ENCODE results near the gene SPEF1.

The SPEF1 gene

GRCh38 chr20:3813848-3814581, 32.8 kb upstream of the SPEF1 start:
- no peak for ATAC-seq
- peaks cover 18% of the 10 kb centered on the region for H3K4me1 Mint-ChIP-seq
- H3K9me3 Mint-ChIP-seq: no peaks in the 10 kb centered on the region
- no peak overlapping the region for H3K27ac Mint-ChIP-seq
- no peaks in the 10 kb centered on the region for H3K36me3 Mint-ChIP-seq
- H3K27me3 Mint-ChIP-seq: no peaks in the 10 kb centered on the region
- H3K4me3 Mint-ChIP-seq: no peak overlapping the region

- H3K36me3 Mint-ChIP-seq: no peaks in the 10 kb centered on the region
- no peaks in the 10 kb centered on the region for H3K9me3 Mint-ChIP-seq
- no peak for ATAC-seq
- H3K4me1 Mint-ChIP-seq: peaks cover 13% of the 10 kb centered on the region
- no peak overlapping the region for H3K27ac Mint-ChIP-seq
- H3K4me3 Mint-ChIP-seq: no peak overlapping the region
- H3K27me3 Mint-ChIP-seq: no peaks in the 10 kb centered on the region
These were observed 32.0 kb upstream of the SPEF1 start for GRCh38 chr20:3812975-3813847.

DNA sequence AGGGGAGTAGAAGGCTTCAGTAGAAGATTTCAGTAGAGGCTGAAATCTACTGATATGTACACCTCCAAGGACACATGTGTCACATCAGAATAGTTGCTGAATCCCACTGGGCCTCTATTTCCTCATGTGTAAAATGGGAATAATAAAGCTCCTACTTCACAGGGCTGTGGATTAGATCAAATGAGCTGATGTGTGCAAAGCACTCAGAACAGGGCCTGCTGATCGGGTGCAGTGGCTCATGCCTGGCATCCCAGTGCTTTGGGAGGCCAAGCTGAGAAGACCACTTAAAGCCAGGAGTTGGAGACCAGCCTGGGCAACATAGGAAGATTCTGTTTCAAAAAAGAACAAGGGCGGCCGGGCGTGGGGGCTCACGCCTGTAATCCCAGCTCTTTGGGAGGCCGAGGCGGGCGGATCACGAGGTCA, 31.0 kb upstream of the SPEF1 start:
- Mint-ChIP-seq H3K4me3 (no peak overlapping the region), H3K4me1 (peaks cover 13% of the 10 kb centered on the region), H3K27ac (peak overlapping the region; percentile 77), H3K9me3 (no peaks in the 10 kb centered on the region), H3K36me3 (no peaks in the 10 kb centered on the region), H3K27me3 (no peaks in the 10 kb centered on the region)
- no peak for ATAC-seq

DNA sequence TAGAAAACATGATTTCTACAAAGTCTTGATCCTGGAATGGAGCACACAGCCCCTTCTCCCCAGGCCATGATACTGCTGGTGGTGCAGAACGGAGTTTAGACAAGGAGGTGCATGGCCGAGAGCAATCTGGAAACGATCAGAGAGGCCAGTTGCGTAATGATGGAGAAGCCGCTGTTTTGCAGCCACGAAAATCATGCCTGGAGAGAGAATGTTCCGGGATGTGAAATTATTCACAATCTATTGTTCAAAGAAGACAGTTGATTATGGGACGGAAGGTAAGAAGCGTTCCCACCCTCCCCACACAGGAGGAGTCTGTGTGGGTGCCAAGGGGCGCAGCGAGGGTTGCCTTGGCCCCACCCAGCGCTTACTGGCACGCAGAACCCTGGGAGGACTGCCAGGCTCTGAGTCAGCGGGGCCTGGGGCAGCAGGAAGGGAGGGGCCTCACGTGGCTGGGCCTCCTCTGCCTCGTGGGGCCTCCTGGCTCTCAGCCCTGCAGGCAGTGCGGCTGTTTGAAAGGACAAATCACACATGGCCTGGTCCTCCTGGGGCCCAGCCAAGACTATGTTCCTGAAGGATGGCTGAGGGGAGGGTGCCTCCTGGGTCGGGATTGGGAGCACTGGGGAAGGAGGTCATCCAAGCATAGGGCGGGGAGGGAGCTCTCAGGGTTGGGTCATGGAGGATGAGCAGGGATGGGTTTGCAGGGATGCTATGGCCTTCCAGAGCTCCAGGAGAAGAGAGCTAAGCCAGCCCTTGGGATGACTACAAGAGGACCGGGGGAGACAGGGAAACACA, 30.4 kb upstream of the SPEF1 start:
- Mint-ChIP-seq H3K27ac (peak overlapping the region; percentile 77), H3K36me3 (no peaks in the 10 kb centered on the region), H3K4me3 (peak overlapping the region; percentile 52), H3K9me3 (no peaks in the 10 kb centered on the region), H3K4me1 (peaks cover 13% of the 10 kb centered on the region), H3K27me3 (no peaks in the 10 kb centered on the region)
- ATAC-seq: peak; percentile 86

DNA sequence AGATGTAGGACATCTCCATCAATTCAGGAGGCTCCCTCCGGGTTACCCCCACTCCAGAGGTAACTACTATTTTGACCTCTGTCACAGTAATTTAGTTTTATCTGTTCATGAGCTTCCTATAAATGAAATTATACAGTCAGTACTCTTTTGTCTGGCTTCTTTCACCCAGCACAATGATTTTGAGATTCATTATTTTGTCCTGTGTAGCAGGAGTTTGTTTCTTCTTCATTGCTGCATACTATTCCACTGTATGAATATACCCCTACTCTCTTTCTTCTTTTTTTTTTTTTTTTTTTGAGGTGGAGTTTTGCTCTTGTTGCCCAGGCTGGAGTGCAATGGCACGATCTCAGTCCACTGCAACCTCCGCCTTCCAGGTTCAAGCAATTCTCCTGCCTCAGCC, 27.3 kb upstream of the SPEF1 start:
- peaks cover 18% of the 10 kb centered on the region for H3K4me1 Mint-ChIP-seq
- H3K36me3 Mint-ChIP-seq: peaks cover 24% of the 10 kb centered on the region
- no peak overlapping the region for H3K27ac Mint-ChIP-seq
- no peaks in the 10 kb centered on the region for H3K27me3 Mint-ChIP-seq
- H3K9me3 Mint-ChIP-seq: no peaks in the 10 kb centered on the region
- no peak overlapping the region for H3K4me3 Mint-ChIP-seq
- no peak for ATAC-seq

DNA sequence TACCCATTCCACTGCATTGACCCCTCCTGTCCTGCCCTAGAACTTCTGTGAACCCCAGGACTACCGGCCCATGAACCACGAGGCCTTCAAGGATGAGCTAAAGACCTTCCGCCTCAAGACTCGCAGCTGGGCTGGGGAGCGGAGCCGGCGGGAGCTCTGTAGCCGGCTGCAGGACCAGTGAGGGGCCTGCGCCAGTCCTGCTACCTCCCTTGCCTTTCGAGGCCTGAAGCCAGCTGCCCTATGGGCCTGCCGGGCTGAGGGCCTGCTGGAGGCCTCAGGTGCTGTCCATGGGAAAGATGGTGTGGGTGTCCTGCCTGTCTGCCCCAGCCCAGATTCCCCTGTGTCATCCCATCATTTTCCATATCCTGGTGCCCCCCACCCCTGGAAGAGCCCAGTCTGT, 23.5 kb upstream of the SPEF1 start:
- Mint-ChIP-seq H3K27me3 (no peaks in the 10 kb centered on the region), H3K4me1 (peaks cover 33% of the 10 kb centered on the region), H3K4me3 (no peak overlapping the region), H3K27ac (no peak overlapping the region), H3K36me3 (peaks cover 44% of the 10 kb centered on the region), H3K9me3 (no peaks in the 10 kb centered on the region)
- ATAC-seq: no peak

DNA sequence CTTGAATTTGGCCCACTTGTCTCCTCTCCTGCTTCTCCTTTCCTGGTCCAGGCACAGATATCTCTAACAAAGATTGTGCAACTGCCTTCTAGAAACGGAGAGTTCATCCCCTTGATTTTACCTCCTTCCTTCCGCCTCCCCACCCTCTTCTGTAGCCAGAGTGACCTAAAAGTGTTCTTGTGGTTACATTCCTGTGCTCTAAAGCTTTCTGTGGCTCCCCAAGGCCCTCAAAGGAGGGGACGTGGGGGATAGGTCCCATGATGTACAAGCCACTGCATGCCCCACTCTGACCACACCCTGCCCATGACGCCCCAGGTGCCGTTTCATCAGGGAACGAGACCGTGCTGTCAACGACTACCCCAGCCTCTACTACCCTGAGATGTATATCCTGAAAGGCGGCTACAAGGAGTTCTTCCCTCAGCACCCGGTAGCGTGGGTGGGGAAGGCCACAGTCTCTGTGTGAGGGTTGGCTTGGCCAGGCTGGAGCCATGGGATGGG, 23.1 kb upstream of the SPEF1 start:
- ATAC-seq: no peak
- no peak overlapping the region for H3K27ac Mint-ChIP-seq

DNA sequence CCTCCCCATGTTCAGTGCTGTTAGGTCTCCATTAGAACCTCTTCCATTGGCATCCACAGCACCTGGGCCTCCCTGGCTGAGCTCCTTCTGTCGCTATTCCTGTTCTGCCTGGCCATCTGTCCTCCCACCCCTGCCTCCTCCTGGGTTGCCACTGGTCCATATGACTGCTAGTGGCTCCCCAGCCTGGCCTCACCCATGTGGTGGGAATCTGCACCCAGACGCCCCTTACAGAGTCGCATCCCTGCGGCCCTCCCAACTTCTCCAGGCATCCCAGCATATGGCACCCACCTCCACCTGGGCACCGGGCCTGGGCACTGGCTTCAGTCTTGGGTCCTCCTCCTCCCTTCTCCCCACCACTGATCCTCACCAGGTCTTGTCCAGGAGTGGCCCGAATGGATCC, 22.6 kb upstream of the SPEF1 start:
- H3K4me1 Mint-ChIP-seq: peaks cover 42% of the 10 kb centered on the region
- H3K27ac Mint-ChIP-seq: no peak overlapping the region
- no peaks in the 10 kb centered on the region for H3K9me3 Mint-ChIP-seq
- peaks cover 44% of the 10 kb centered on the region for H3K36me3 Mint-ChIP-seq
- no peak overlapping the region for H3K4me3 Mint-ChIP-seq
- no peaks in the 10 kb centered on the region for H3K27me3 Mint-ChIP-seq
- ATAC-seq: no peak

More for the DNA sequence above, 23.1 kb upstream of the SPEF1 start:
- Mint-ChIP-seq H3K9me3 (no peaks in the 10 kb centered on the region), H3K27me3 (no peaks in the 10 kb centered on the region), H3K36me3 (peaks cover 44% of the 10 kb centered on the region), H3K4me1 (peaks cover 38% of the 10 kb centered on the region), H3K4me3 (no peak overlapping the region)

DNA sequence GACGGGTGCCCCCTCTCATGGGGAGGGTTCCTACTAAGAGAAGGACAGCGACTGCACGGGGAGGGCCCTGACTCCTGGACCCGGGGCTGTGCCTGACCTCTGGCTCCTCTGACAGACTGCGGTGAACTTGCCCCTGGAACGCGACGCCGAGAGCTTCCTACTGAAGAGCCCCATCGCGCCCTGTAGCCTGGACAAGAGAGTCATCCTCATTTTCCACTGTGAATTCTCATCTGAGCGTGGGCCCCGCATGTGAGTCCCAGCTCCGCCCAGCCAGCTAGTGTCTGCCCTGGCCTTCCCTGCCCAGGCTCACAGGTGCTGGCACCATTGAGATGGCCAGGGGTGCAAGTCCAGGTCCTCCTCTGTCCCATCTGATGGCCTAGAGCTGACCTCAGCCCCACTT, 22.0 kb upstream of the SPEF1 start:
- Mint-ChIP-seq H3K4me1 (peaks cover 48% of the 10 kb centered on the region), H3K27ac (no peak overlapping the region), H3K36me3 (peaks cover 44% of the 10 kb centered on the region), H3K9me3 (no peaks in the 10 kb centered on the region), H3K27me3 (no peaks in the 10 kb centered on the region), H3K4me3 (no peak overlapping the region)
- ATAC-seq: no peak

DNA sequence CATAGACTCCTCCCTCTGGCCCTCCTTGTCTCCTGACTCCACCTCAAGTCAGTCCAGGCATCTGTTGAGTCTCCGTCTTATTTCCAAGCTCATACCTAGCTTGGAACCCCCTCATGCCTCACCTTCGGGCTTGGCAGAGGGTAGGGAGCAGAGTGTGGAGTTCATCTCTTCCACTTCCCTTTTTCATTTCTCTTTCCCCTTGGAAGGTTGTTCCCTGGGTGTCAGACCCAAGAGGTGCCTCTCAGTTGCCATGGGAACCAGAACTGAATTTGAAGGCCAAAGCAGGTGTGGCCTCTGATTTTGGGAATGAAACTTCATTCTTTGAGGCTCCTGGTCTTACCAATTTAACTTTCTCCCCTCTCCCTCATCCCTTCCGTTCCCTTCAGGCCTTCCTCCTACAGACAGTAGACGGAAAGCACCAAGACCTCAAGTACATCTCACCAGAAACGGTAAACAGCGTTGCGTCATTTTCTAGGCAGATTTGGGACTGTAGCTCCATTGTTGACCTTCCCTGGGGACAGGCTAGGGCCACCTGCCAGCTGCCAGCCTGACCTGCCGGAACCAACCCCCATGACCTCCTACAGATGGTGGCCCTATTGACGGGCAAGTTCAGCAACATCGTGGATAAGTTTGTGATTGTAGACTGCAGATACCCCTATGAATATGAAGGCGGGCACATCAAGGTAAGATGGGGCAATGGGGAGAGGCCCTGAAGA, 21.4 kb upstream of the SPEF1 start:
- H3K27ac Mint-ChIP-seq: peak overlapping the region; percentile 47
- H3K9me3 Mint-ChIP-seq: no peaks in the 10 kb centered on the region
- H3K27me3 Mint-ChIP-seq: no peaks in the 10 kb centered on the region
- no peak overlapping the region for H3K4me3 Mint-ChIP-seq
- peaks cover 44% of the 10 kb centered on the region for H3K36me3 Mint-ChIP-seq
- peaks cover 54% of the 10 kb centered on the region for H3K4me1 Mint-ChIP-seq
- no peak for ATAC-seq

DNA sequence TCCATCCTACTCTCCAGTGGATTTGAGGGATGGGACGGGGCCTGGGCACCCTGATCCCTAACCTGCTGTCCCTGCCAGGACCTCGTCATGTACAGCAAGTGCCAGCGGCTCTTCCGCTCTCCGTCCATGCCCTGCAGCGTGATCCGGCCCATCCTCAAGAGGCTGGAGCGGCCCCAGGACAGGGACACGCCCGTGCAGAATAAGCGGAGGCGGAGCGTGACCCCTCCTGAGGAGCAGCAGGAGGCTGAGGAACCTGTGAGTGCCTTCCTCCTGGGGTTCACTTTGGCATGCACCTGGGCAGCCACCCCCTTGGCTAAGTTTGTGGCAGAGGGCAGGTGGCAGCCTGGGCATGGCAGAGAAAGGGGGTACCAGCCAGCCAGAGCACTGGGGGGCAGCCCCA, 20.6 kb upstream of the SPEF1 start:
- no peak for ATAC-seq
- H3K4me1 Mint-ChIP-seq: peaks cover 62% of the 10 kb centered on the region
- peak overlapping the region; percentile 47 for H3K27ac Mint-ChIP-seq
- no peaks in the 10 kb centered on the region for H3K9me3 Mint-ChIP-seq
- H3K27me3 Mint-ChIP-seq: no peaks in the 10 kb centered on the region
- peaks cover 44% of the 10 kb centered on the region for H3K36me3 Mint-ChIP-seq
- H3K4me3 Mint-ChIP-seq: no peak overlapping the region

DNA sequence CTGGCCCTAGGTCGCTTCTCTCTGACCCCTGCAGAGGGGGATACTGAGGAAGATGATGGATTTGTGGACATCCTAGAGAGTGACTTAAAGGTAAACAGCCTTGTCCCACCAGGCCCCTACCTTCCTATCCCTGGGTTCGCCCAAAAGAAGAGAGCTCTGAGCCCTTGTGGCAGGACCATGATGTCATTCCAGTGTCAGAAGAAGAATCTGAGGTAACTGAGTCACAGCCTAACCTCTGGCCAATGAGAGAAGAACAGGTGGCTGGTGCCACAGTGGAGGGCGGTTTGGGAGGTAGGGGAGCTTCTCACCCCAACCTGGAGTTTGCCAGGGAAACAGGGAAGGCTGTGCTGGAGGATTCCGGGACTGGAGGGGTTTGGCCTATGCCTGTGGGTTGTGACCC, 20.1 kb upstream of the SPEF1 start:
- H3K36me3 Mint-ChIP-seq: peaks cover 43% of the 10 kb centered on the region
- H3K9me3 Mint-ChIP-seq: no peaks in the 10 kb centered on the region
- no peaks in the 10 kb centered on the region for H3K27me3 Mint-ChIP-seq
- peak overlapping the region; percentile 99 for H3K27ac Mint-ChIP-seq
- H3K4me3 Mint-ChIP-seq: no peak overlapping the region
- no peak for ATAC-seq
- H3K4me1 Mint-ChIP-seq: peaks cover 66% of the 10 kb centered on the region

GRCh38 chr20:3800878-3801260, 19.6 kb upstream of the SPEF1 start:
- Mint-ChIP-seq H3K4me1 (peaks cover 67% of the 10 kb centered on the region), H3K9me3 (no peaks in the 10 kb centered on the region), H3K27ac (peak overlapping the region; percentile 99), H3K4me3 (no peak overlapping the region), H3K36me3 (peaks cover 39% of the 10 kb centered on the region), H3K27me3 (no peaks in the 10 kb centered on the region)
- ATAC-seq: no peak

GRCh38 chr20:3800256-3800877, 19.1 kb upstream of the SPEF1 start:
- no peak overlapping the region for H3K4me3 Mint-ChIP-seq
- H3K36me3 Mint-ChIP-seq: peaks cover 35% of the 10 kb centered on the region
- no peaks in the 10 kb centered on the region for H3K27me3 Mint-ChIP-seq
- ATAC-seq: no peak
- no peaks in the 10 kb centered on the region for H3K9me3 Mint-ChIP-seq
- peaks cover 72% of the 10 kb centered on the region for H3K4me1 Mint-ChIP-seq
- peak overlapping the region; percentile 99 for H3K27ac Mint-ChIP-seq

All from stimulated activated memory B cell treated with anti-CD40 and anti-IgM and Interleukin-4, amounts not matched to agents 10 μg/mL and 1 μg/mL and 100 μg/mL, for 72 hours (primary cell).